Activated CD8-positive, alpha-beta memory T cell treated with anti-CD3 and anti-CD28 coated beads for 36 hours (primary cell): ENCODE results near the gene BRME1. TPM values are rescaled to one million over a fixed set of nuclear protein-coding genes. Genes with fewer than 3 reads are reported as not detected.

Source experiments
- CTCF ChIA-PET: fragments of 350-600 bp; sonication (Branson Sonifier 250); formaldehyde crosslinking; loops from one replicate; lab custom pipeline; 2021; ENCODE audit warnings: antibody characterized with exemption; lab: Charles Lee
- POLR2A ChIA-PET: fragments of 350-600 bp; sonication (Branson Sonifier 250); formaldehyde crosslinking; loops from one replicate; lab custom pipeline; 2021; ENCODE audit warnings: antibody characterized with exemption; lab: Charles Lee
- total RNA-seq, 2 experiments: library from RNA; stranded (reverse); gene quantifications; one replicate each; pipeline ENCODE4 v1.2.3, GENCODE V29; 2021

The BRME1 gene
- total RNA-seq, 2 experiments from 2014 or later = 6.9 TPM

DNA sequence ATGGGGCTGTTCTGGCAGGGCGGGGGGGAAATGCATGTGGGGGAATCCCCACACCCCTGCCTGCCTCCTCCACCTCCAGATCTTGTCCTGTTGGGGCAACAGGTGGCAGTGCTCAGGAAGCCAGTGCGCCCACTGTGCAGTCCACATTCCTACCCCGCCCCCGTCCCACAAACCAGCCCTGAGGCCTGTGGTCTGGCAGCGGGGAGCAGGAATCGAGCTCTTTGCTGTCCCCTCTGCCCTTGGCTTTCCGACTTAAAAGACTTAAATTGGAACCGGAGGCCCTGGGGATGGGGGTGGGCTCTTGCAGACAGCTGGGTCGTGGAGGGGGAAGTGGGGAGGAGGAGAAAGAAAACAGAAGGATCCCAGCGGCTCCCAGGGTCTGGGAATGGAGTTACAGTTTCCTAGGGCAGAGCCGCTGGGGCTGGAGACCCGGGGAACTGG, 24.6 kb downstream of the BRME1 start:
- ChIA-PET POLR2A (interaction anchor here (1.3 to 1.4 kb wide), 2 partner anchors 42 to 151 kb away, joined by 3 read pairs; no protein-coding TSS in a partner anchor), CTCF (interaction anchor here (0.6 to 5.9 kb wide), 21 partner anchors 9 to 467 kb away, joined by 3 to 34 read pairs (median 4); partner anchors contain the start of genes ASF1B, BRME1, CC2D1A and IL27RA)

DNA sequence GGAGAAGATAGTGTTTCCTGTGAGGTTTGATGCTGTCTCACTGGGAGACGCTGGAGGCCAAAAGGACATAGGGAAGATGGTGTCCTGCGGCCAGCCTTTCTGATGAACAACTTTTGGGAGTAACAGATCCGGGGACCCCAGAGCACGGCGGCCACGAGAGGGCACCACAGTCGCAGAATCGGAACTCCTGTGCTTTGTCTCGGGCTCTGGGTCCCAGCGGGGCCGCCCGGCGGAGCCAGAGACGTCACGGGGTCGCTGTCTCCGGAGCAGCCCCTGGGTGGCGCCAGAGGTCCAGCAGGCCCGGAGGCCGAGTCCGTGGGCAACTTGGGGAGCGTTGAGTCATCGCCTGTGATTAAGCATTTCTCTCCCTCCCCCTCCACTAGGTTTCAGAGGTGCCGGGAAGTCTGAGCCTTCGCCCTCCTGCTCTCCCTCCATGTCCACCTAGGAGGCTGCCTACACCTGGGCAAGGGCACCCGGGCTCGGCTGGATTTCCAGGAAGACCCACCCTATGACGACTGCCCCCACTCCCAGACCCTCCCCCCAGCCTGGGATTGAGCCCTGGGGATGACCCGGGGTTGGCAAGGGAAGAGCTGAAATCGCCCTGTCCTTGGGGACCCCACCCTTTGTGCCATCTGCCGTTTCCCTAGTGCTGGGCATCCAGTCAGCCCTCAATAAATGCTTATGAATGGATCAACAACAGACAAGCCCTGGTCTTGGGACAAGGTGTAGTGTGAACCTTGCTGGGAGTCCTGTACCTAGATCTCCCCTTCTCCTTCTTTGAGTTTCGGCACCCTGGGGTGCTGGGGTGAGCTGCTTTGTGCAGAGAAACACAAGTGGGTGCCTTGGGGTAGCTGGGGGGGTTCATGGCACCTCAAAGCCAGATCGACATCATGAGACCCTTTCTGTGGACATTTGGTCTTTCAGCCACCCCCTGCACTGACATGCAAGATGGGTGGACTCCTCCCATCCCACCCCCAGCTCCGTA, 25.6 kb downstream of the BRME1 start:
- CTCF ChIA-PET = interaction anchor here (0.7 to 5.9 kb wide), 36 partner anchors 8 to 468 kb away, joined by 3 to 34 read pairs (median 4); partner anchors contain the start of genes ASF1B, BRME1, CC2D1A and IL27RA
- POLR2A ChIA-PET = interaction anchor here (0.5 to 0.6 kb wide), 5 partner anchors 73 to 162 kb away, joined by 3 to 6 read pairs (median 3); no protein-coding TSS in a partner anchor

DNA sequence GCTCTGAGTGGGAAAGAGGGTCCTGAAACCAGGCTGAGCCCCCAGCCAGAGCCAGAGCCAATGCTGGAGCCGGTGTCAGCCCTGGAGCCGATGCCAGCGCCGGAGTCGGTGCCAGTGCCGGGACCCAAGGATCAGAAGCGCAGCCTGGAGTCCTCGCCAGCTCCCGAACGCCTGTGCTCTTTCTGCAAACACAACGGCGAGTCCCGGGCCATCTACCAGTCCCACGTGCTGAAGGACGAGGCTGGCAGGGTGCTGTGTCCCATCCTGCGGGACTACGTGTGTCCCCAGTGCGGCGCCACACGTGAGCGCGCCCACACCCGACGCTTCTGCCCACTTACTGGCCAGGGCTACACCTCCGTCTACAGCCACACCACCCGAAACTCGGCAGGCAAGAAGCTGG, 28.6 kb downstream of the BRME1 start:
- POLR2A ChIA-PET = no interaction called here
- CTCF ChIA-PET = interaction anchor here (1.2 to 5.9 kb wide), 2 partner anchors 127 to 194 kb away, joined by 3 to 34 read pairs; partner anchors contain the start of gene MISP3

DNA sequence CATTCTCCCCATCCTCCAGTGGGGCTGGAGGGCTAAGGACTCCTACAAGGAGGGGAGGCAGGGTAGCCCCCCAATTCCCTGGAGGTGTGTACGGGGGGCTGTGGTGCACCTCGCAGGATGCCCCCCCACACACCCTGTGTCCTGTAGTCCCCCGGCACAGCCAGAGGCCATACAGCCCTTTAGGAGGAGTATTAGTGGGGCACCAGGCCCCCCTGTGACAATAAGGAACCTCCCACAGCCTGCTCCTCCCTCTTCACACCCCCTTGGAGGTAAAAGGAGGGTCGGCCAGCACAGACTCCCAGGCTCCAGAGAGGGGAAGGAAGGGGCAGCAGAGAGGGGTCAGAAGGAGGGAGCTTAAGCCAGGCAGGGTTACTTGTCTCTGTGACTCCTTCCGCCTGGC, 29.1 kb downstream of the BRME1 start, which contains the start of gene NANOS3:
NANOS3 (plus strand) TSS at position 301 of the 400 bp plus-strand sequence. CDS start 115 bp downstream, outside the sequence.
- ChIA-PET CTCF (interaction anchor here (1.0 to 5.9 kb wide), 4 partner anchors 127 to 194 kb away, joined by 3 to 34 read pairs (median 4); partner anchors contain the start of gene MISP3), POLR2A (no interaction called here)

DNA sequence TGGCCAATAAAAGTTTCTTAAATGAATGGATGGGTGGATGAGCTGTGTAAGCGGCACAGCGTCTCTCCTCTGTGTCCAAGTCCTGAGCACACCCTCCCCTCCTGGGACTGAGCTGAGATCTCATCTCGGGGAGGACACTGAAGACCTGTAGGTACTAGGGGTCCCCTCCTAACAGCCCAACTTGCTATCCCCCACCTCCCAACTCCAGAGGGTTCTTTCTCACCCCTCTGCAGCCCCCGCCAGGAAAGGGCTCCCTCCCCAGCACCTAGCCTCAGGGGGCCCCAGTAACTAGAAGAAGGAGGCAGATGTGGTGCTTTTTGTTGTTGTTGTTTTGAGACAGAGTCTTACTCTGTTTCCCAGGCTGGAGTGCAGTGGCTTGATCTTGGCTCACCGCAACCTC, 30.1 kb downstream of the BRME1 start:
- ChIA-PET CTCF (interaction anchor here (1.0 to 1.9 kb wide), 4 partner anchors 173 to 198 kb away, joined by 3 to 4 read pairs (median 4); partner anchors contain the start of gene MISP3), POLR2A (interaction anchor here (0.6 kb wide), 1 partner anchor 248 kb away, joined by 3 read pairs; no protein-coding TSS in a partner anchor)

DNA sequence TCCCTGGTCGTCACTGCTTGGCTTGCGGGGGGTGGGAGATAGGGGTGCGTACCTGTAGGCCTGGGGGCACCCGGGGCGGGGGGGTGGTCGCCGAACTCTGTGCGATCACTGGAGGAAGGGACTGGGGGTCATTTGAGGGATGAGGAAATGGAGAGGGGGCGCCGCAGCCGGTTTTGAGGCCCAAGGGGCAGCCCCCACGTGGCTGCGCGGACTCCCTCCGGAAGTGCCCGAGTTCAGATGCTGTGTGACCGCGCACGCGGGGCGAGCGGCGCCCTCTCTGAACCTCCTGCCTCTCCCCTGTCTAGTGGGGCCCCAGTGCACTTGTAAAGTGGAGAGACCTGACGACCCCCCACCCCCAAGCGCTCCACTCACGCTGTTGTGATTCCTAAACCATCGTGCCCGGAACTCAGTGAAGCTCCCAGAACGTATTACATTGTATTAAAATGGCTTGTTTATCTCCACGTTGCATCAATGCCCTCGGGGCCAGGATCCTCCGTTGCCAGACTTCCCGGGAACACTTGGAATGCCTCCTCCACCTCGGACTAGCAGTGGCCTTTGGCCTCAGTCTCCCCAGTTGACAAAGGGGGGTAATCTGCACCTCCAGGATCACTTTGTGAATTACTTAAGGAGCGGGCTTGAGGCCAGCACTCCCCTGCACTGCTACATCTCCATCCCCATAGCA, 31.9 kb downstream of the BRME1 start:
- CTCF ChIA-PET = interaction anchor here (1.1 kb wide), 1 partner anchor 89 kb away, joined by 3 read pairs; no protein-coding TSS in a partner anchor
- POLR2A ChIA-PET = no interaction called here

DNA sequence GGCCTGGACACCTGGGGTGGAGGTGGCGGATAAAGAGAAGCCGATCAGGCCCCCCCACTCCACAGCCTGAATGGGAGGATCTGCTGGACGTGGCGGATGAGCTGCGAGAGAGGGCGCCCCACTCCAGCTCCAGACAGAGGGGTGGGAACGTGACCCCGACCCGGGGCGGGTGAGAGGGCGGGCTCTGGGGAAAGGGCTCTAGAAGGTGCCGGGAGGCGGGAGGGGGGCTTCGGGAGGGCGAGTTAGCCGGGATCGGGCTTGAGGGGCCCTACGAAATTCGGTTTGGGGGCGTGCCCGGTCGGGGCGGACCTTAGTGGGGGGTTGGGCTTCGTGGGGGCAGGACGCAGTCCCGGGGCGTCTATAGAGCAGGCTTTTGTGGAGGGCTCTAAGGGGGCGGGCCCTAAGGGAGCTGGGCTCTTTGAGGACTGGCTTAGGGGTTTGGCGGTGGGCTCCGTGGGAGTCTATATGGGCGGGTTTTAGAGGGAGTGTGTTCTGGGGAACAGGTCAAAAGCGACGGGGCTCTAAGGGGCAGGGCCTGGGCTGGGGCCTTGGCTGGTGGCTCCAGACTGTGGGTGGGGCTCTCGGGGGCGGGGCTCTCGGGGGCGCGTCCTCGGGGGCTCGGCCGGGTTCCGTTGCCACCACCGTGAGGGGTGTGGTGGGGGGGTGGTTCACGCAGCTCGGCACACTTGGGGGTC, 33.1 kb downstream of the BRME1 start:
- CTCF ChIA-PET = interaction anchor here (1.0 to 1.8 kb wide), 4 partner anchors 9 to 199 kb away, joined by 3 to 7 read pairs (median 4); partner anchors contain the start of gene MISP3
- POLR2A ChIA-PET = no interaction called here

DNA sequence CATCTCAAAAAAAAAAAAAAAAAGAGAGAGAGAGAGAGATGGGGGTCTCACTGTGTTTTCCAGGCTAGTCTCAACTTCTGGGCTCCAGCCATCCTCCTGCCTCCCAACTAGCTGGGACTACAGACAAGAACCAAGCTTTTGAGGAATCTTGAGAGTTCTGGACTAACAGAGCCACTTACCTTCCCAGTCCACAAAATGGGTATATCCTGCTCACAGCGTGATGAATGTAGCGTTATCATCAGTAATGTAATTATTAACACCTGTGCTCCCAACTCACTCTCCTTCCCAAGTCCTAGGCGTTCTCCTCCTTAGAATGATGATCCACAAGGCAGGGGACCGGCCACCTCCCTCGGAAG, 33.6 kb downstream of the BRME1 start:
- ChIA-PET POLR2A (no interaction called here), CTCF (interaction anchor here (1.0 to 1.8 kb wide), 3 partner anchors 9 to 200 kb away, joined by 3 to 7 read pairs (median 6); partner anchors contain the start of gene MISP3)

DNA sequence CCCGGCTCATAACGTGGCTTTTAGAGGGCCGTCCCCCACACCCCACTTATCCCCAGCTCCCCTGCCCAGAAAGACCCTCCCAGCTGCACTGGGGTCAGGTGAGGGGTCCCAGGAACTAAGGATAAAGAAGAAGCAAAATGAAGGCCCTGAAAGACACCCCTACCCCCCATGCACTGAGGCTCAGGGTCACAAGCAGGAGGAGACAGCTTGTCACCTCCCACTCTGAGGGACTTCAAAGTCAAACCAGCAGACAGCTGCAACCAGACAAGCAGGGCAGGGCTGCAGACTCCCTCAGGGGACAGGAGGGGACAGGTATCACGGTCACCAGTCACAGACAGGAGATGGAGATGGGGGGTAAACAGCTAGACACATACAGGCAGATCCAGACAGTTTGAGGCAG, 35.0 kb downstream of the BRME1 start:
- POLR2A ChIA-PET = no interaction called here
- CTCF ChIA-PET = interaction anchor here (0.6 to 1.3 kb wide), 3 partner anchors 8 to 166 kb away, joined by 3 to 5 read pairs (median 3); no protein-coding TSS in a partner anchor

DNA sequence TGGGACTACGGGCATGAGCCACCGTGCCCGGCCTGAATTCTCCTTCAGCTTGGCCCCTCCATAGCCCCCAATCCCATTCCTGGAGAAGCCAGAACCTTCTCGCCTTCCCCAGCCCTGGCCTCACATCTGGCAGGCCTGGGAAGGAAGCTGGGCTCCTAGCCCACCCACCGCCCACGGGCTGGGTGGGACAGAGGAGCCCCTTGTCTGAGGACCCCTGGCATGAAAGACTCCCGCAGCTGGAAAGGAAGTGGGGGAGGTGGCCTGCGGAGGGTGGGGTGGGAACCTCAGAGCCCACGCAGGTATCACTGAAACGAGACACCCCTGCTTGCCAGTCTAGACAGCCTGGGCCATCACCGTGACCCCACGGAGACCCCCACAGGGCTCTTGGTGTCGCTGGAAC, 36.6 kb downstream of the BRME1 start:
- ChIA-PET CTCF (interaction anchor here (0.5 to 0.6 kb wide), 2 partner anchors 27 to 1125 kb away, joined by 3 to 4 read pairs; no protein-coding TSS in a partner anchor), POLR2A (no interaction called here)

DNA sequence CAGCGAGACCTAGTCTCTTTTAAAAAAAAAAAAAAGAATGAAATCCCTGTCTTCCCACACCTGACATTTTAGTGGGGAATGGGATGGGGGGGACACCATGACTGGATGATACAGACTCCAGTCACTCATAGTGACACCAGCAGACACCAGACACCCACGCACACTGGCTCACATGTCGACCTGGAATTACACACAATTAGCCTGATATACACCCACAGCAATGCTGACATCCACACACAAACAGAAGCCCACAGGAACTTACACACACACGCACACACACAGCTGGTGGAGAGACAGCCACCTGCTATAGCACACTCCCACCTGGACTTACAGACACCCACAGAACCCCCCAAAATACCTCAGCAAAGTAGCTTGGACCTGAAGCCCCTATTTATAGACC, 37.3 kb downstream of the BRME1 start:
- ChIA-PET POLR2A (no interaction called here), CTCF (interaction anchor here (0.5 to 0.6 kb wide), 2 partner anchors 27 to 1125 kb away, joined by 3 to 4 read pairs; no protein-coding TSS in a partner anchor)

DNA sequence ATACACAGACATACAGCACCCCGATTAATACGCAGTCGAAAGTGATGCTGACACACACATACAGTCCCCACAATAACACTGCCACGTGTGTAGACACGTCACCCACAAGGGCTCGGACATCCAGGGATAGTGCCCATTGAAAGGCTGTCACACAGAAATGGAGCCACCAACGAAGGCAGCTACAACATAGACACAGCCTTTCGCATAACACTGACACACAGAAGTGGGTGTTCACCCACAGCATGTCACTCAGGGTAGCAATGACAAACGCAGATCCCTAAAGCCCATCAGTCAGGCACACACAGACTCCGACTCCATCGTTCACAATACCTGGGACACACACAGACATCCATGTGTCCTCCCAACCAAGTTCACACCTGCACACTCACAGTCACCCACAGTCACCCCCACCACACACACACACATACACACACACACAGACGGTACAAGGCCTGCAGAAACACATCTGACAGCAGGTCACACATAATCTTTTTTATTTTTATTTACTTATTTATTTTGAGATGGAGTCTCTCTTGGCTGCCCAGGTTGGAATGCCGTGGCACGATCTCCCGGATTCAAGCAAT, 39.4 kb downstream of the BRME1 start:
- ChIA-PET CTCF (interaction anchor here (0.6 to 8.6 kb wide), 3 partner anchors 81 to 197 kb away, joined by 3 to 103 read pairs (median 3); partner anchors contain the start of gene DCAF15), POLR2A (no interaction called here)

DNA sequence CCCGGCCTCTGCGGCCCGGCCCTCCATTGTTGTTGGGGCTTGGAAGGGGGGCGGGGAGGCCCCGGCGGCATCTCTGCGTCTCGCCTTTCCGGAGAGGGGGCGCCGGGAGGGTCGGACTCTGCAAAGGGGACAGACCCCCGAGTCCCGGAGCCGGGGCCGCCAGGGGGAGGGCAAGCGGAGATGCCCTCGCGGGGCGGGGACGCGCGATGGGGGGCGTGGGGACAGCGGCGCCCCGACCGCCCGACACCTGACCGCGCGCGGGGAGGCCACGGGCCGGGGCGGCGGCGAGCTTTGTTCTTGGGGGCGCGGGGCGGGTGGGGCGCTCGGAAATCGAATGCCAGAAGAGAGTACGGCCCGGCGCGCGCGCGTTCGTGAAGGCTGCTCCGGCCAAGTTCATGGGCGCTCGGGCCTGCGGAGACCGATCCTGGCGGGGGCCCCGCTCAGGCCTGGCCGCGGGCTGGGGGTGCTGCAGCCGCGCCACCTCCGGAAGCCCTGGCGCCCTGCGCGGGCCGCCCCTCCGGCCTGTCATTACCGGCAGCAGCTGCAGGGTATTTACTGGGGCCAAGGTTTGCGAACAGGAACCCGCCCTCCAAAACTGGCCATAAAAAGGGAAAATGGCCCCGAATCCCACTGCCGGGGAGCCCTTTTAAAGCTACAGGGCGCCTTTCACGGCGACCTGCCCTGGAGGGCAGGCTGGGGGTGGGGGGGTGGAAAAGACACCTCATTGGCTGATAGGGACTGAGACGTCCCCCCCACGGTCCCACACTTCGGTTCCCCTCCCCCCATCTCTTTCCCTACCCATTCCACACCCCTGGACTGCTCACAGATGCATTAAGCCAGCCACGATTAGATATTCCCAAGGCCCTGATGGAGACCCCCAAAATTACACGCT, 40.1 kb downstream of the BRME1 start:
- CTCF ChIA-PET = interaction anchor here (0.6 to 8.6 kb wide), 3 partner anchors 81 to 207 kb away, joined by 3 to 103 read pairs (median 3); partner anchors contain the start of gene MISP3
- POLR2A ChIA-PET = interaction anchor here (0.6 kb wide), 2 partner anchors 41 to 175 kb away, joined by 3 to 5 read pairs; no protein-coding TSS in a partner anchor

DNA sequence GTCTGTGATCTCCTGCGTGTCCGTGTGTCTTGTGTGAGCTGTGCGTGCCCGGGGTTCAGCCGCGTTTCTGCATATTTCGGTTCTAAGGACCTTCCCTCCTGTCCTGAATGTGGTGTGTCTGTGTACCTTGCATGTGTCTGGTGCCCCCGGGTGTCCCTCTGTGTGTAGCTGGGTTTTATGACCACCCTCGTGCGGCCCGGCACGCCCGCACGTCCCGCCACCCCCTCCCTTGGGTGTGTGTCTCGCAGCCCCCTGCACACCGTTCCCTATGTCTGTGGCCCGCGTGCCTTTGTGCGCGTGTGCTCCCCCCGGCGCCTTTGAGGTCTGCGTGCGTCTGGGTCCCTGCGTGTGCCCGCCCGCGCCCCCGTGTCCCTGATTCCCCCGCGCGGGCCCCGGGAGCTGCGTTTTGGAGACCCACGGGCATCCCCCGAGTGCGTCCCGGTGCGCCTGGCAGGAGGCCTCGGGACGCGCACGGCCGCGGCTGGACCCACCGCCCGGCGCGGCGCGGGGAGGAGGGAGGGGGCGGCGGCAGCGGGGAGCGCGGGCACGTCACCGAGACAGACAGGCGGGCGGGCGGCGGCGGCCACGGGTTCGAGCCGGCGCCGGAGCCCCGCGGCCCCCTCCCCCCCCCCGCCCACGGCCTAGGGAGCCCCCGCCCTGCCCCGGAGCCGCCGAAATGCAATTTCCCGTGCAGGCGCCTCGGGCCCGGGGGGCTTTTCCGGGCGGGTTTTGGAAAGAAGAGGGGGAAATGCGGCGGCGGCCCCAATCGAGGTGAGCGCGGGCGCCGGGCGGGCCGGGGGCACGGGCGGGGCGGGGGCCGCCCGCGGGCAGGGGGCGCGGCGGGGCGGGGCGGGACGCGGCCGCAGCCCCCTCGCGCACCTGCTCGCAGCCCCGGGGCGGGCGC, 41.0 kb downstream of the BRME1 start:
- POLR2A ChIA-PET = interaction anchor here (4.0 kb wide), 1 partner anchor 26 kb away, joined by 54 read pairs; no protein-coding TSS in a partner anchor

DNA sequence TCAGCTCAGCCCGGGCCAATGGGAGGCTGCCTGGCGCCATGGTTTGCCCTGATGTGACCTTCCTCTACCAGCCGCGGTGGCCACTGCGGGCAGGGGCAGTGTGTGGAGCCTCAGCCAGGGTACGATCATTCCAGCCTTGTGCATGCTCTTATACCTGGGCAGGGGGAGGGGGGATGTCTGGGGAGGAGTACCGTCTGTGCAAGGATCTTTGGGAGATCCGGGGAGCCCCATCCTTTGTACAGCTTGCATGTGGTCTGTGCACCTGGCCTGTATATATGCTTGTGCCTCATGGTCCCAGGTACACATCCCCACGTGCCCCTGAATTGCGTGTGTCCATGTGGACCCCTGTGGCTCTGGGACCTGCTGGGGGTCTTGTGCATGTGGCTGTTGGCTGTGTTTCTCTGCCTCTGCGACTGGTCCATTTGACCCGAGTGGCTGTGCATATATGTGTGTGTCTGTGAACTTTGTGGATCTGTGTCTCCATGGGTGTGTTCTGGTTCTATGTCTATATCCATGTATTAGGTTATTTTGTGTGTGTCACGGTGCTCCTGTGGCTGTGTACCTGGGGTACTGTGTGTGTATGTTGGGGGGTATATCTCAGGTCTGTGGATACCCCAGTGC, 41.8 kb downstream of the BRME1 start:
- ChIA-PET CTCF (interaction anchor here (0.9 to 8.6 kb wide), 4 partner anchors 17 to 586 kb away, joined by 3 to 103 read pairs (median 24); no protein-coding TSS in a partner anchor), POLR2A (interaction anchor here (4.0 kb wide), 1 partner anchor 25 kb away, joined by 54 read pairs; no protein-coding TSS in a partner anchor)

More for the DNA sequence above, 41.0 kb downstream of the BRME1 start:
- CTCF ChIA-PET = interaction anchor here (0.9 to 8.6 kb wide), 5 partner anchors 16 to 587 kb away, joined by 3 to 103 read pairs (median 4); partner anchors contain the start of gene MISP3
